ENCODE results near the gene GUCY1A1.

The GUCY1A1 gene

DNA sequence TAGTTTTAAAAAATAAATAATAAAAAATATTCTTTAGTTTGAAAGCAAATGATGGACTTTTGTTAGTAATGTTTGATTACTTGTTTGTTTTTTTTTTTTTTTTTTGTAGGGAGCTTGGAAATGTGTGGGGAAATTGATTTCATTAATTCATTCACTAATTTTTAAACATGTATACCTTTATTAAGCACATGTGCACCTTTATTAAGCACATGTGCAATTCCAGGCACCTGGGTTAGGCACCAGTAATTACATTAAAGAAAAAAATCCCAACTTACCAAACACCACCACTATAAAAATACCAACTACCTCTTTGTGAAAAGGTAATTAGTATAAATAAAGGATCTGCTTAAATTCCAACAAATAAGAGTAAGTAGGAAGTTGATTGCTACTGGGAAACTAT lies 101.7 kb downstream of the GUCY1A1 start:
- no peak for DNase-seq (ENCODE audit: insufficient read length, low spot score)
- FAIRE-seq, result no peak

DNA sequence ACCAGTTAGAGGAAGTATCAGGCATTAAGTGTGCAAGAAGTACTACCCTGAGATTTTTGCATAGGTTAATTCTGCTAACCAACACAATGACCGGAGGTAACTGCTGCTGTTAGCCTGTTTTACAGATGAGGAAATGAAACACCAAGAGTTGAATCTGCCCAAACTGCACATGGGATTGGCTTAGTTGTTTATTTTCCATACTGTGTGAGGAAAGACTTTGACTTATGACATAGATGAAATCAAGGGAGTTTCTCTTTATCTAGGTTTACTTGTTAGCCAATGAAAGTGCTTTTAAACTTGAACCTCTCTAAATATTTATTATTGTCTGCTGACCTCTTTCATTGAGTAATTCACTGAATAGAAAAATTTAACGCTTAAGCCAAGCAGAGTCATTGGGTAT lies 102.4 kb downstream of the GUCY1A1 start:
- FAIRE-seq, result no peak
- no peak for DNase-seq (ENCODE audit: insufficient read length, low spot score)

DNA sequence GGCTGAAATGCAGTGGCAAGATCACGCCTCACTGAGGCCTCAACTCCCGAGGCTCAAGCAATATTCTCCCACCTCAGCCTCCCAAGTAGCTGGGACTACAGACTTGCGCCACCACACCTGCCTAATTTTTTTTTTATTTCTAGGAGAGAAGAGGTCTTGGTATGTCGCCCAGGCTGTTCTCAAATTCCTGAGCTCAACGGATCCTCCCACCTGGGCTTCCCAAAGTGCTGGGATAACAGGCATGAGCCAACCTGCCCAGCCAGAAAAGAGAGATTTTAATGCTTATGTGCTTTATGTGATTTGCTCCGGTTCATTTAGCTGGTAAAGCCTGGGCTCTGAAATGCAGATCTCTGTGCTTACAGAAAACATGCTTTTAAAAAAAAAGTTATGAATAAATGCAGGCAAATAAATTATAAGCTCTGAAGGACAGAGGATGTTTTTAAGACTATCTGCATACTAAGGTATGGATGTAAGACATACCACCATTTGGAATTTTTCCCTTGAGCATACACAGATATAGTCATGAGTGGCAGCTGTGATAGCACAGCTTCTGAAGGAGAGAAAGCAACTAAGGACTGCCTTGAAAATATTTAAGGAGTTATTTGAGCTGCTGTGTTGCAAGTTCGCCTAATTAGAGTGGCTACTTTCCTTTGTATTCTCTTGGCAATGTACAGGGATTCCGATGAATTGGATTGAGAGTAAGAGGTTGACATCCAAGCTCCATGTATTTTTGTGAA lies 106.0 kb downstream of the GUCY1A1 start:
- no peak for FAIRE-seq
- no peak for DNase-seq (ENCODE audit: insufficient read length, low spot score)

DNA sequence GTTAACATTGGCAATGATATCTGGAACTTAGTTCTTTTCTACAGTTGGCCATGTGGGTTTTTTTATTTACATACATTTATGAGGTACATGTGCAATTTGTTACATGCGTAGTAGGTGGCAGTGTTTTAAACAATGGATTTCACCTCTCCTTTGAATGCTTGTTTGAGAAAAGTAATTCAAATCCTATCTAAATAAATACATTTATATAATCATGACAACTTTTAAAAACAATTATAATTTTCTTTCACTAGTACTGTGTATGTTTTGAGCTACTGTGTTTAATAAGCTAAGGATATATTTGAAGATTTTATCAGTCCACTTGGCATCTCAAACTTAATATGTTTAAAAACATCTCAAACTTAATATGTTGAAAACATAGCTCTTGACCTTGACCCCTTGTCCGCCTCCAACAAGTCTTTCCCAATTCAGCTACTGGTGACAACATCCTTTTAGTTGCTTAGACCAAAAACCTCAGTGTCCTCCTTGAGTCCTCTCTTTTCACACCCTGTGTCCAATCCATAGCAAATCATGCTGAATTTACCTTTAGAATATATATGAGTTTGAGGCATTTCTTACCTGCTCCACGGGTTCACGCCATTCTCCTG lies 106.7 kb downstream of the GUCY1A1 start:
- no peak for DNase-seq (ENCODE audit: insufficient read length, low spot score)
- no peak for FAIRE-seq

DNA sequence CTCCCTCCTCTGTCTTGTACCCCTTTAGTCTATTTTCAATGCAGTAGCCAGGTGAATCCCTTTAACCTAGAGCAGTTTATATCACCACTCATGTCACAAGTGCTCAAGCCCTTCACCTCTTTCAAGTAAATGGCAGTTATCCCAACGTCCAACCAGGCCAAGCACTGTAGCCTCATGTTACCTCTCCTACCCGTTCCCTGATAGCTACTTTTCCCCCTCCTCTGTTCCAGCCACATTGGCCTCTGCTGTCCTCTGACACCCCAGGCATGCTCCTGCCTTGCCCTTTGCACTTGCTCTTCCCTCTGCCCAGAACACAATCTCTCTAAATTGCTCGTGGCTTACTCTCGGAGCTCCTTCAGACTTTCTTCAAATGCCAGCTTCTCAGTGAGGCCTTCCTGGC lies 107.4 kb downstream of the GUCY1A1 start:
- FAIRE-seq (no peak), DNase-seq (ENCODE audit: insufficient read length, low spot score) (no peak)

DNA sequence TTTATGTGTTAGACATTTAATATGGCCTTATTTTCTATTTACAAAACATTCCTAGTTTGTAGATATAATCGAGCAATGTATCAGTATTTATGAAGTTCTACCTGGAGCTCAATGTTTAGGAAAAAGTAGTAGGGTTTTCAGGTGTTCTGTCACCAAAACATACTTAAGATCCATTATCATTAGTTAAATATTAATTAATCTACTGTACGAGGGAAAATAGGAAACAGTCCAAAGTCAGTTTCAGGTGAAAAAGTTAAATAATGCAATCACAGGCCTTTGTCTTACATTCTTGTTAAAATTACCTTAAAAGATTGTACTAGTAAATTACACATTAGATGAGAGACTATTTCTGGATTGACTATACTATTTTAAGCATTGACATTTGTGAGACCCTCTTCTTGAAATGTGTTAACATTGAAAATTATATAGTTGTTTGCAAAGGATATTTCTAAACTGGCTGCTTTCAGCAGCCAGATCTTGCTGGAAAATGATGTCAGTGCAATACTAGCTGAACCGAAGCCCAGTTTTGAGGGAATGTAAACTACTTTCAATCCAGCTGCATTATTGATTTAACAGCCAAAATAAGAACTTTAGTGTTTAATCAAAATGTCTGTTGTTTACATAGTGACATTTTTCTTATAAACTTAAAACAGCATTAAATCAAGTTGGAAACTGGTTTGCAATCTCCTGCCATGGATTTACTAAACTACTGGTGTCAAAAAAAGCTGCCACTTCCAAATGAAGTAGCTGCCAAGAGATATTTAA lies 111.5 kb downstream of the GUCY1A1 start:
- DNase-seq (ENCODE audit: insufficient read length, low spot score), result no peak
- FAIRE-seq, result no peak

DNA sequence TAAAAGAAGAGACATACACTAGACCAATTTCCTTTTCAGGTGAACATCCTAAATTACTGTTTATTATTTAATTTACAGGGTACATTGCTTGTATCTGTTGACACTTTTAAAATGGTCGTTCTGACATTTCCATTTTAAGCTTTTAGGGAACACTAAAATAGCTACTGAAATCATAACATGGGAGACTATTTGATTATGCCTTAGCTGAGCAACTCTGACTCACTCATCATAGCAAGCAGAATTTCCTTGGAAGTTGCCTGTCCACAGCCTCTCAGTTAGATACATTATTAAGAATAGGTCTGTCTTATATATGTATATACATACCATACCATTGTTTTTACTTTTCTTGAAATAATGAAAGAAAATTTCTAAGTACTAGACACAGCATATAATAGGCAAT lies 114.1 kb downstream of the GUCY1A1 start:
- FAIRE-seq, result no peak
- DNase-seq (ENCODE audit: insufficient read length, low spot score), result no peak

DNA sequence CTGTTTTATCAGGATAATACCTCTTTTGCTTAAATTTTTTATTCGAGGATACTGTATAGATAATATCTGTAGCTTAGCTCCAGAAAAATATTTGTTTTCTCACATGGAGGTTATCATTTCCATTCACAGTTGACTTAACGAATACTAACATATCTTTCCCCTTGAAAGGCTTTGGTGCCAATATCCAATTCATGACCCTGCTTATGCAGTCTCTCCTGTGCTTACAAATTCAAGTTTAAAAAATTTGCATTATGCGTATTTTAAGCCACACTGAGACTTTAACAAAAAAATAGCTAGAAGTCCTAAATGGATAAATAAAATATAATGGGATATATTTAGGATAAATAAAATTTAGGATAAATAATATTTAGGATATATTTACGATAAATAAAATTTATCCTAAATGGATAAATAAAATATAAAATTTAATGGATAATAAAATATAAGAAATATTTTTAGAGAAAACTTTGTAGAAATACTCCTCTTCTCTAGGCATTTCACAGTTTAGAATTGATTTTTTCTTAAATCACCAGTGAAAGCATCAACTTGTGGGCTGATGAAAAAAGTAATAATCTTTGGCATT lies 114.7 kb downstream of the GUCY1A1 start:
- FAIRE-seq, result no peak

More for the DNA sequence above, 114.7 kb downstream of the GUCY1A1 start:
- no peak for DNase-seq (ENCODE audit: insufficient read length, low spot score)

Data from HTR-8/SVneo (cell line).